ENCODE measurements around the gene MRPL41.
"Not testable (repeated sequence)": the region's sequence is repeated elsewhere in the genome, so short reads cannot be mapped to it uniquely, and the experiment has no call there.

Gene MRPL41

DNA sequence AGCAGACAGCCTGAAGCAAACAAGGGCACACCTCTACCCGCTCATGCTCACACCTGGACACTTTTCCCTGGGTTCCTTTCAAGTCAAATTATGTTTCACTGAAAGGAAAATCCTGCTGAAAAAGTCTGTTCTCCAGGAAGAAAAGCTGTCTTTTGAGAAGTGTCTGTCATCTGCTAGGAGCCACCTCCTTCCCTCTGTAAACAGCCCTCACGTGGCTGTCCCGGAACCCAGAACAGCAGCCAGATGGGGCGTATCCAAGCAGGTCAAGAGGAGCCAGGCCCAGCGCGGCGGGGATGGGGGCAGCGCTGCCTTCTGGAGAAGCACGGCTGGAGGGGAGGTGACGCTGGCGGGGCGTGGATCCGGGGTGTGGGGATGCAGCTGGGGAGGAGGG, 1.5 kb upstream of the MRPL41 start, which contains the start of gene PNPLA7:
Gene PNPLA7, minus strand, starts transcription at position 172 of the 391 bp plus-strand sequence. CDS start 205 bp downstream, outside the sequence.
- no peak for DNase-seq (ENCODE audit: low read depth)
- peak within 1 kb of the TSS; percentile 78 for H3K4me3 ChIP-seq (ENCODE audit: low read depth, low read length)
- TF ChIP-seq, protein P1, sequence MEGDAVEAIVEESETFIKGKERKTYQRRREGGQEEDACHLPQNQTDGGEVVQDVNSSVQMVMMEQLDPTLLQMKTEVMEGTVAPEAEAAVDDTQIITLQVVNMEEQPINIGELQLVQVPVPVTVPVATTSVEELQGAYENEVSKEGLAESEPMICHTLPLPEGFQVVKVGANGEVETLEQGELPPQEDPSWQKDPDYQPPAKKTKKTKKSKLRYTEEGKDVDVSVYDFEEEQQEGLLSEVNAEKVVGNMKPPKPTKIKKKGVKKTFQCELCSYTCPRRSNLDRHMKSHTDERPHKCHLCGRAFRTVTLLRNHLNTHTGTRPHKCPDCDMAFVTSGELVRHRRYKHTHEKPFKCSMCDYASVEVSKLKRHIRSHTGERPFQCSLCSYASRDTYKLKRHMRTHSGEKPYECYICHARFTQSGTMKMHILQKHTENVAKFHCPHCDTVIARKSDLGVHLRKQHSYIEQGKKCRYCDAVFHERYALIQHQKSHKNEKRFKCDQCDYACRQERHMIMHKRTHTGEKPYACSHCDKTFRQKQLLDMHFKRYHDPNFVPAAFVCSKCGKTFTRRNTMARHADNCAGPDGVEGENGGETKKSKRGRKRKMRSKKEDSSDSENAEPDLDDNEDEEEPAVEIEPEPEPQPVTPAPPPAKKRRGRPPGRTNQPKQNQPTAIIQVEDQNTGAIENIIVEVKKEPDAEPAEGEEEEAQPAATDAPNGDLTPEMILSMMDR (IDR thresholded peaks at IDR 0.05; ENCODE audit: low read depth, low read length, missing control alignments) = no peak

DNA sequence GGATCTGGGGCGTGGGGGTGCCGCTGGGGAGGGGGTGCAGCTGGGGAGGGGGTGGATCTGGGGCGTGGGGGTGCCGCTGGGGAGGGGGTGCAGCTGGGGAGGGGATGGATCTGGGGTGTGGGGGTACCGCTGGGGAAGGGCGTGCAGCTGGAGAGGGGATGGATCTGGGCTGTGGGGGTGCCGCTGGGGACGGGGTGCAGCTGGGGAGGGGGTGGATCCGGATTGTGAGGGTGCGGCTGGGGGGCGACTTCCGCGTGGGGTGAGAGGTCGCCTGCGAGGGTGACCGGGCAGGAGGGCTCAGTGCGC, 768 bp upstream of the MRPL41 start:
- H3K4me3 ChIP-seq (ENCODE audit: low read depth, low read length) = peak overlapping the region; percentile 78
- not testable (repeated sequence) for DNase-seq (ENCODE audit: low read depth)

DNA sequence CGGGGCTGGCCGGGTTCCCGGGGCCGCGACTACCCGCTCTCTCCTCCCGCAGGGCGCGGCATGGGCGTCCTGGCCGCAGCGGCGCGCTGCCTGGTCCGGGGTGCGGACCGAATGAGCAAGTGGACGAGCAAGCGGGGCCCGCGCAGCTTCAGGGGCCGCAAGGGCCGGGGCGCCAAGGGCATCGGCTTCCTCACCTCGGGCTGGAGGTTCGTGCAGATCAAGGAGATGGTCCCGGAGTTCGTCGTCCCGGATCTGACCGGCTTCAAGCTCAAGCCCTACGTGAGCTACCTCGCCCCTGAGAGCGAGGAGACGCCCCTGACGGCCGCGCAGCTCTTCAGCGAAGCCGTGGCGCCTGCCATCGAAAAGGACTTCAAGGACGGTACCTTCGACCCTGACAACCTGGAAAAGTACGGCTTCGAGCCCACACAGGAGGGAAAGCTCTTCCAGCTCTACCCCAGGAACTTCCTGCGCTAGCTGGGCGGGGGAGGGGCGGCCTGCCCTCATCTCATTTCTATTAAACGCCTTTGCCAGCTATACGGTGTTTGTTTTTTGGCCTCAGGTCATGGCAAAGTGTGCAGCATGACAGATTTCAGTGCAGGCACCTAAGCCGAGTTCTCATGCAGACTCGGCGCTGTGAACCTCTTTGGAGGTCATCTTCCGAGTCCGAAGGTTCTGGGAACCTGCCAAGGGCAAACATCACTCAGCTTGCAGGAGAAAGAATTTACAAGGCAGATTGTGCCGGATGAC, 516 bp downstream of the MRPL41 start:
- TF ChIP-seq, protein P1 (IDR thresholded peaks at IDR 0.05; ENCODE audit: low read depth, low read length, missing control alignments) = no peak
- H3K4me3 ChIP-seq (ENCODE audit: low read depth, low read length) = peak overlapping the region; percentile 69
- no peak for DNase-seq (ENCODE audit: low read depth)

DNA sequence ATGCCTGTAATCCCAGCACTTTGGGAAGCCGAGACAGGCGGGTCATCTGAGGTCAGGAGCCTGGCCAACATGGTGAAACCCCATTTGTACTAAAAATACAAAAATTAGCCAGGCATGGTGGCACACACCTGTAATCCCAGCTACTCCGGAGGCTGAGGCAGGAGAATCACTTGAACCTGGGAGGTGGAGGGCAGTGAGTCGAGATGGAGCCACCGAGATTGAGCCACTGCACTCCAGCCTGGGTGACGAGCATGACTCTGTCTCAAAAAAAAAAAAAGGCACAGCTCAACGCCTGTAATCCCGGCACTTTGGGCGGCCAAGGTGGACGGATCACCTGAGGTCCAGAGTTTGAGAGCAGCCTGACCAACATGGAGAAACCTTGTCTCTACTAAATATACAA, 2.0 kb downstream of the MRPL41 start:
- DNase-seq (ENCODE audit: low read depth); H3K4me3 ChIP-seq (ENCODE audit: low read depth, low read length): not testable (repeated sequence)

DNA sequence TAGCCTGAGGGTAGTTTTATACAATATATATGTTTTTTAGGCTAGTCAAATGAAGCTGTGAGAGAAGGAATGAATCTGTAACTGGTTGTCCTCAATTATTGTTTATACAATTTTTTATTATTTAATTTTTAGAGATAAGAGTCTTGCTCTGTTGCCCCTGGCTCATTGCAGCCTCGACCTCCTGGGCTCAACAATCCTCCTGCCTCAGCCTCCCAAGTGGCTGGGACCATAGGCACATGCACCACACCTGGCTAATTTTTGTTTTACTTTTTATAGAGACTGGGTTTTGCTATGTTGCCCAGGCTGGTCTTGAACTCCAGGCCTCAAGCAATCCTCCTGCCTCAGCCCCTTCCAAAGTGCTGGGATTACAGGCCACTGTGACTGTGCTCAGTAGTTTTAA, 2.7 kb downstream of the MRPL41 start:
- TF ChIP-seq, protein P1 (IDR thresholded peaks at IDR 0.05; ENCODE audit: low read depth, low read length, missing control alignments) = no peak
- DNase-seq (ENCODE audit: low read depth) = no peak
- no peak overlapping the region for H3K4me3 ChIP-seq (ENCODE audit: low read depth, low read length)

DNA sequence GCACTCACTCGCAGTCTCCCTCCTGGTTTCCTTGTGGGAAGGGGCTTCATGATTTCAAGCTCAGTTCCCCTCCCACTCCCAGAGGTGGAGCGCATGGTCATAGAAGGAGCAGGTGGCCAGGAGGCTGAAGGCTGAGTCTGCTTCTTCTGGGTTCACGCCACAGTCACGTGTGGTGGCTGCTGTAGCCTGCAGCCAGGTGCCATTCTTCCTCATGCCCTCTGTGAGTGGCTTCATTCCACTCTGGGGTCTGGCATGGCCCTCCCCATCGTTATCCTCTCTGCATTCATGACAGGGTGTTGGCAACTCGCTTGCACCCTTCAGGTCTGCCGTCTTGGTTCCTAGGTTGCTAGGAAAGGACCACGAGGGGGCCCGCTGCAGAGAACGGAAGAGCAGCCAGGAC, 3.5 kb downstream of the MRPL41 start:
- TF ChIP-seq, protein P1 (IDR thresholded peaks at IDR 0.05; ENCODE audit: low read depth, low read length, missing control alignments) = no peak
- H3K4me3 ChIP-seq (ENCODE audit: low read depth, low read length) = no peak overlapping the region
- DNase-seq (ENCODE audit: low read depth) = no peak

DNA sequence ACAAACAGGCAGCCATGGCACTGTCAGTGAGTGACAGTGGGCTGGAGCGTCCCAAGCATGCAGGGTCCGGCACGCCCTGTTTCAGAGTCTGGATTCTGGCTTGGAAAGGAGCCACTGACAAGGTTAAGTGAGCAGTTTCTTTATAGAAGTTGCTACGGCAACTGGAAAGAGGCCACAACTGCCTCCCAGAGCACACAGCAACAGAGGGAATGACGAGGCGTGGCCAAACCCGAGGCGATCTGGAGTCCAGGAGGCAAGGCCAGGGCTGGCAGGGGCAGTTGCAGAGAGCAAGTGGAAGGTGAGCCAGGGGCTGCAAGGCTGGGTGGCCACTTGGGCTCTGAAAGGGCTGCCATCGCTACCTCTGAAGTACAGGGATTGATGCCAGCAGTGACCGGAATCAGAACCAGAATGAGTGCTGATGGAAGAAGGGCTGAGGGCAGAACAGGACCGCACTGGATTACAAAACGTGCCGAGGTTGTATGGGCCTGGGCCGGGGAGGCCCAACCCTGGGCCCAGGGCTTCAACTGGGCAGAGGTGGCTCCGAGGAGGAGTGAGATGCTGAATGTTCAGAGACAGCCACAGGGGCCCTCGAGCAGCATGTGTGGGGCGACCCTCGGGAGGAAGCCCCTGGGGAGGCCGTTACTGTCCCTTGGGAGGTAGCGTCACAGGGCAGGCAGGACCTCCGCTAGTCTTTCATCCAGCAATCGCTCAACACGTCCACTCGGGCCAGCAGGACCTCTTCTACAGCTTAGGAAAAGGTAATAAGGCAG, 4.6 kb downstream of the MRPL41 start:
- H3K4me3 ChIP-seq (ENCODE audit: low read depth, low read length) = no peak overlapping the region
- no peak for DNase-seq (ENCODE audit: low read depth)
- TF ChIP-seq, protein P1 (IDR thresholded peaks at IDR 0.05; ENCODE audit: low read depth, low read length, missing control alignments) = no peak

DNA sequence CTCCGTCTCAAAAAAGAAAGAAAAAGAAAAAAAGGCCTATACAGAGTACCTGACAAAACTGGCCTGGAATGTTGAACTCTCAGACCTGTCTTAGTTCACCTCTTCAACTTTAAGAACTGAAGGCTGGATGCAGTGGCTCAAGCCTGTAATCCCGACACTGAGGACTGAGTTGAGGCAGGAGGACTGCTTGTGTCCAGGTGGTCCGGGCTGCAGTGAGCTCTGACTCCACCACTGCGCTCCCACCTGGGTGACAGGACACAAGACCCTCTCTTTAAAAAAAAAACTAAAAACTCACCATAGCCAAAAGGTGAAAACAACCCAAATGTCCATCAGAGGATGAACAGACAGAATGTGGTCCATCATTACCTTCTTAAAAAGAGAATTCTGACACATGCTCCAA, 6.4 kb downstream of the MRPL41 start:
- DNase-seq (ENCODE audit: low read depth) = no peak
- H3K4me3 ChIP-seq (ENCODE audit: low read depth, low read length) = no peak overlapping the region
- TF ChIP-seq, protein P1 (IDR thresholded peaks at IDR 0.05; ENCODE audit: low read depth, low read length, missing control alignments) = no peak

Measured in GM12864 (cell line).